NCI-H510A (cell line): Measurements from ENCODE around the gene CILP2.

Experiments
- DNase-seq: peaks from one replicate; lab custom pipeline; 2025; lab: John Stamatoyannopoulos, UW

The CILP2 gene

DNA sequence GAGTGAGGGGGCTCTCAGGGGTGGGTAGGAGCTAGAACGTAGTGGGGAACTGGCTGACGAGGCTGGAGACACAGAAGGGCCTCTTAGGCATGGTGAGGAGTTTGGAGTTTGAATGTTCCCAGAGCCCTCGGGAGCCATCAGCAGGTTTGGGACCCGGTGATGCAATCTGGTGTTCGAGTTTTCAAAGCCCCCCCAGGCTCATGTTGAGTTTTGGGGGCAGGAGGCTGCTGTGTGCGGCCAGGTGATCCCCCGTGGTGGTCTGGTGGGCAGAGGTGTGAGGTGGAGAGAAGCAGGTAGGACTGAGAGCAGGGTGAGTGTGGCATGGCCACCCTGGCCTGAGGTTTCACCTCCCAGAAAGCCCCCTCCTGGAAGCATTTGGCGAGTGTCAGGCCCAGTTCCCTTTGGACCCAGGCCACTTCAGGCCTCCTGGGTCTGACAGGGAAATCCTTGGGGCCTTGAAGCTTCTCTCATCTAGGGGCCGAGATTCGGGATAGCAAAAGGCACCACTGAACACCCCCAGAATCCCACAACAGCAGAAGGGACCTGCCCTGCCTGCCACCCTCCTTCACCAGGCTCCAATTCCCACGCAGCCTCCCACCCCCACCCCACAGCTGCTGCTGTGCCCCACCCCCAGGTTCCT is 8.2 kb upstream of the CILP2 start:
- DNase-seq: no peak

DNA sequence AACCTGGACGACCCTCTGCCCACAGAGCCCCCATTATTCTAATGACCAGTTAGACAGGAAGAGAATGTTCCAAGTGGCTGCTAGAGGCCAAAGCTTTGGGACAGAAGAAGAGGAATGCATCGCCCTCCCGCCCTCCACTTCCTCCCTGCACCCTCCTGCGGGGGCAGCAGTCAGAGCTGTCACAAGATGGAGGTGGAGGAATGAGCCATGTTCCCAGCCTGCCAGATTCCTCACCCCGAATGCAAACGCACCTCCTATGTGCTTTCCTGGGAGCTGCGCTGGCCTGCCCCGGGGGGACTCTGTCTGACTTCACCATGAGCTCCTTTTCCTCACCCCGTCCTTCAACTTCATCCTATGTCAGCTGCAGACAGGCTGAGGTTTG is 7.7 kb upstream of the CILP2 start:
- DNase-seq: no peak

DNA sequence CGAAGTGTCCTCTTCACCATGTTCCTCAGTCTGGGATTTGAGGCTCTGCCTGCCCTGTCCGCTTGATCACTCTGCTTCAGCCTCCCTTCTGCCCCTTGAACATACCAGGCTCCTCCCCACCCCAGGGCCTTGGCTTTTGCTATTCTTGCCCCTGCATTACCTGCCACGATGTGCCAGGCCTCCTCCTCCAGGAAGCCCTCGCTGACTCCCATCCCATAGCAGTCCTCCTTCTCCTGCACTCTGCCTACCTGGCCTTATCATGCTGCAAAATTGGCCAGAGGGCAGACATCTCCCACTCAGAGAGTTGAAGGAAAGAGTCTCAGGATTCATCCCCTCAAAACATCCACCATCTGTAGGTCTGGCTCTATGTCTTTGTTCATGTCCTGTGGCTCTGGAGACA is 7.2 kb upstream of the CILP2 start:
- no peak for DNase-seq

DNA sequence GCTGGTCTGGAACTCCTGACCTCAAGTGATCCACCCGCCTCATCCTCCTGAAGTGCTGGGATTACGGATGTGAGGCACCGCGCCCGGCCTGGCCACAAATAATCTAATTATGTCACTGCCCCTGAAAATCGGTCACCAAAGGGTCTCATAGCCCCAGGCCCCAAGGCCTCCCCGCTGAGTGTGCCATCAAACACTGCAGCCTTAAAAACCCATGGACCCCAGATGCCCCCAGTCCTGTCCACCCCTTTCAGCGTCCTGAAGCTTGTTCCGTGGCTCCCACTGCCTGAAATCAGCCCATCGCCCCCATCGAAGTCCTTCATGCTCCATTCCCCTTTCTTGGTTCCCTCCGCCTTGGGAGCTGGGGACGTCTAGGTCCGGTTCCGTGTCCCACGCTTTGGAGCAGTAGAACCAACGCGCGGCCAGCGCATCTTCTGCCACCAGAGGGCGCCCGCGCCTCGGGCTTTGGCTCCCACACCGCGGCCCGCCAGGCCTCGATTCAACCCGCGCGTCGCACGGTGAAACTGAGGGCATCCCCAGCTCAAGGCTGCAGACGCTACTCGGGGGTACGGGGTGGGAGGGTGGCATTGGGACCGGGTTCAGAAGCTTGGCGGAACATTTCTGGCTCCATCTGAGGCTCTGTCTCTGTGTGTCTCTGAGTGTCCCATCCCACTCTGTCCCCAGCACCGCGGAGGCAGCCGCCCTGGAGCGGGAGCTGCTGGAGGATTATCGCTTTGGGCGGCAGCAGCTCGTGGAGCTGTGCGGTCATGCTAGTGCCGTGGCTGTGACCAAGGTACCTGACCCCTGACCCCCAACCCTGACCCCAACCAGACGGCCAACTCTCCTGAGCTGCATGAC is 5.9 kb upstream of the CILP2 start:
- peak; percentile 54 for DNase-seq

DNA sequence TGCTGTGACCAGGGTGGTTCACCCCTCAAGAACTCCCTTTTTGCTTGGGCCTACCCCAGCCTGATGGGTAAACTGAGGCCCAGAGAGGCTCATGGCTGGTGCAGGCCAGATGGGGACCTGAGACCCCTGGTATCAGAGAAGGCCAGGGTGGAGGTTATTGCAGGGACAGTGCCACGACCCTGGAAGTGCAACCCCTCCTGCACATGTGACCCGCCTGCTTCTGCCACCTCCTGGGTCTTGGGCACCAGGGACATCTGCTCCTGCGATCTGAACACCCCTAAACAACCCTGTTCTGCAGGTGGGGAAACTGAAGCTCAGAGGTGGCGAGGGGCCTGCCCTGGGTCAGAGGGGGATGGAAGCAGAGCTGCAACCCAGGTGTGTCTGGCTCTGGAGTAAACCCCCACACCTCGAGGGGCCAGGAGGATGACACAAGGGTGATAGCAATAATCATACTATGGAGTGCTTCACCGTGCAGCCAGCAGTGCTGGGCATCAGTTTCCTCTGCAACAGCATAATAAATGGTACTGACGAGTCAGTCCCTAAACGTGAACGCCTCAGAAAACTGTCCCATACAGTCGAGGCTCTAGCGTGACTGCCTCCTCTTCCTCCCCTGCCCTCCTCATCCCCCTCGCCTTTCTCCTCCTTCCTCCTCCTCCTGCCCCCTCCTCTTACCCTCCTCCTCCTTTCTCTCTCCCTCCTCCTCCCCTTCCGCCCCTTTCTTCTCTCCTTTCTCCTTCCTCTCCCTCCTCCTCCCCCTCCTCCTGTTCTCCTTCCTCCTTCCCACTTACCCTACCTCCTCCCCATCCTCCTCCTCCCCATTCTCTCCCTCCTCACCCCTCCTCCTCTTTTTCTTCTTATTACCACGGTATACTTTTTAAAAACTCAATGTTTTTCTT is 5.0 kb upstream of the CILP2 start:
- no peak for DNase-seq

DNA sequence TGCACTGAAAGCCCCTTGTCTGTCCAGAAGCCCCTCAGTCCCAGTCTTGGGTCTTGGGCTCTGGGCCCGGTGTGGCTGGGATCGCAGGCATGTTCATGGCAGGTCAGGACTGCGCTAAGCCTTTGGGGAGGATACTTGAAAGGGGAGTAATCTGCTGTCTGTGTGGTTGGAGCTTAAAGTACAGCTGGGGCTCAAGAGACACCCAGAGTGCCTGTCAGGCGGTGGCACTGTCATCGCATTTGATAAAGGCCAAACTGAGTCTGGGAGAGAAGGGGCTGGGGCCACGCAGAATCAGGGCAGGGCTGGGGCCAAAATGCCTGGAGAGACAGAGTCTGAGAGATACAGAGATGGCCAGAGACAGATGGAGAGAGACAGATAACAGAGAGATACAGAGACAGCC is 4.2 kb upstream of the CILP2 start:
- no peak for DNase-seq

DNA sequence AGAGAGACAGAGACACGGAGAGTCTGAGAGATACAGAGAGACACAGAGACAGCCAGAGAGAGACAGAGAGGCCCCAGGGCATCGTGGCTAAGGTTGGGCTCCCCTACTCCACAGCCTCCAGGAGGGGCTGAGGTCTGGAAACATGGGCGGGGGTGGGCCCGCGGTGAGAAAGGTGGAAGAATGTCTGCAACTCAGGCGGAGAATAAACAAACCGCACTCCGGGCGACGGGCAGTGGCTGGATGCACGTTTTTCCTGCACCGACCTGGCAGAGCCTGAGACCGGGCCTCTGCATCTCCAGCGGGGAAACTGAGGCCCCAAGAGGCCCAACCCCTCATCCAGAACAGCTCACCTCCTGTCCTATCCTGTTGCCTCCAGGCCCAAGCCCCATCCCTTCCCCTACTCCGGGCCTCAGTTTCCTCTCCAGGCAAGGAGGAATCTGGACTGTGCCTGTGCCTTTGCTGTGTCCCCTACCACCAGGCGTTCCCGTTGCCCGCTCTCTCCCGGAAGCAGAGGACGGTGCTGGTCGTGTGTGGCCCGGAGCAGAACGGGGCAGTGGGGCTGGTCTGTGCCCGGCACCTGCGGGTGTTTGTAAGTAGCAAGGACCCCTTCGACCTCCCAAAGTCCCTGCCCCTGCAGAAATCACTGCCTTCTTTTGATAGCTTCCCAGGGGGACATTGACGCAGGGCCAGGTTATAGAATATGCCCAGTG is 3.4 kb upstream of the CILP2 start:
- DNase-seq: no peak

DNA sequence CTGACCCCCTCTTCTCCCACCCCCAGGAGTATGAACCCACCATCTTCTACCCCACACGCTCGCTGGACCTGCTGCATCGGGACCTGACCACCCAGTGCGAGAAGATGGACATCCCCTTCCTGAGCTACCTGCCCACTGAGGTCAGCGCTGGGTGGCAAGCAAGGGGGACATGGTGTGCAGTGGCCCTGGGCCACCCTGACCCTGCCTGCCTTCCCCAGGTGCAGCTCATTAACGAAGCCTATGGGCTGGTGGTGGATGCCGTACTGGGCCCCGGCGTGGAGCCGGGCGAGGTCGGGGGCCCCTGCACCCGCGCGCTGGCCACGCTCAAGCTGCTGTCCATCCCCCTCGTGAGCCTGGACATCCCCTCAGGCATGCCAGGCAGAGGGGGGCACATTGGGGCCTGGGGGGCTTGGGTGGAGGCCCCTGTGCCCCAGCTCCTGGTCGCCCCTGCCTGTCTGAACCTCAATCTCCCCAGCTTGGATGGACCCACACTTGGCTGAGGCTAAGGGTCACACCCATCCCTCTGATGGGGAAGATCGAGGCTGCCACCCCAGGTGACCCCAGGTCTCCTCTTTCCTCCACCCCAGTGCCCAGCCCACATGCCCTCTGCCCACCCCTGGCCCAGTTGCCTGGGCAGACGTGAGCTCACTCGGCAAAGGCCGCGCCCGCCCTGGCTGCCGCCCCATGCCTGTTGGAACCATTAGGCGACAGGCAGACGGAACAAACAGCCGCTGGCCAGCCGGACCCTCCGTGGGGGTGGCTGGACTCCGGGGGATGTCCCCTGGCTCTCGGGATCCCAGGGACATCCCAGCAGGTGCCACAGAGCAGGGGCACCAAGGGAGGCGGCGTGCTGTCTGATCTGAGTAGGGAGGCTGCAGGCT is 2.5 kb upstream of the CILP2 start:
- no peak for DNase-seq

DNA sequence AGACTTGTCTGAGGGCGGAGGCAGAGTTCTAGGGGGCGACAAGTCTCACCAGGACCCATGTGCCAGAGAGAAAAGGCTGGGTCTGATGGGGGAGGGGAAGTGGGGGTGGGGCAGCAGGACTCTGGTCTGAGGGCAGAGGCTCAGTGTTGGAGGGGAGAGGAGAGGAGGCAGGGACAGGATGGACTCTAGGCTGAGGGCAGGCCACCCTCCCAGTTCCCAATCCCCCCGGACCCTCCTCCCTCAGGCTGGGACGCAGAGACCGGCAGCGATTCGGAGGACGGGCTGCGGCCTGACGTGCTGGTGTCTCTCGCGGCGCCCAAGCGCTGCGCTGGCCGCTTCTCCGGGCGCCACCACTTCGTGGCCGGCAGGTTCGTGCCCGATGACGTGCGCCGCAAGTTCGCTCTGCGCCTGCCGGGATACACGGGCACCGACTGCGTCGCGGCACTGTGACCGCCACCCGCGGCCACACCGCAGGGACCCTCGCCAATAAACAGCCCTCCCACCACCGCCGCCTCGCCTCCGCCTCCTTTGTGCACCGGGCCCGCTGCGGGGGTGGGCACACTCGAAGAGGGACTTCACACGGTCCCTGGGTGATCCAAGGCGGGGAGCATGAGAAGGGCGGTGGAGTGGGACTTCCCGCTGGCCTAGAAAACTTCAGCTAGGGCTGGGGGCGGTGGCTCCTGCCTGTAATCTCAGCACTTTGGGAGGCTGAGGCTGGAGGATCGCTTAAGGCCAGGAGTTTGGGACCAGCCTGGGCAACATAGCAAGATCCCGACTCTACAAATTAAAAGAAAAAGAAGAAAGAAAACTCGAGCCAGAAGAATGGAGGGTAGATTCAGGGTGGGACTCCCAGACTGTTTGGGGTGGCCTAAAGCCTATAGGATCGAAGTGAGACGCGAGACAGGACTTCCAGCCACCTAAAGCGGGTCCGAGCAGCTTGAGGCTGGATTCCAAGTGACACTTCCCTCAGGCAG is 703 bp upstream of the CILP2 start:
- no peak for DNase-seq

DNA sequence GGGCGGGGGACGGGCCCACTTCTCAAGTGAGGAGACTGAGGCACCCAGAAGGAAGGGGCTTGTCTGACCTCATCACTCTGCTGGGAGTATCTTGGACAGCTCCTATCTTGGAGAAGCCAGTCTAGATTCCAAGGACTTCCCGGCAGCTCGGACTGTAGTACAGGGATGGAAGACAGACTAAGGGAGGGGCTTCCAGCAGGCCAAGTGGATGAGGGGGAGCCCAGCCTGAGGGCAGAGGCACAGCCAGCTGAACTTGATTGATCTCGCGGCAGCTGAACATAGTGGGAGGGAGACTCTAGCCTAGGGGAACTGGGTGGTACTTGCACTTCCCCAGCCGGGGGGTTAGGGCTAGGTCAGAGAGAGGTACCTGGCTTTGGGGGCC is 711 bp downstream of the CILP2 start:
- no peak for DNase-seq

DNA sequence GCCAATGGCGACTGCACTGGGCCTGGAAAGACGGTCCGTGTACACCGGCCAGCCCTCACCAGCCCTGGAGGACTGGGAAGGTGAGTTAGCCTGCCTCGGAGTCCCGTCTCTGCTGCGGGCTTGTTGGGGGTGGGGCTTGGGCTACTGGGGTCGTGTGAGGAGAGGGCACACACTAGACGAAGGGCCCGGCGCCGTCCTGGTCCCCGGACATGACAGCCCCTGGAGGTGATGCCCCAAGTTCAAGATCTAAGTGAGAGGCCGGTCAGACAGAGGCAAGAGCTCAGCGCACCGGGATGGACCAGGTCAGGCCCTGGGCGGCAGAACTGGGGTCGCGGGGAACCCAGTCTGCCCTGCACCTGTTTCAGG is 1.6 kb downstream of the CILP2 start:
- no peak for DNase-seq

DNA sequence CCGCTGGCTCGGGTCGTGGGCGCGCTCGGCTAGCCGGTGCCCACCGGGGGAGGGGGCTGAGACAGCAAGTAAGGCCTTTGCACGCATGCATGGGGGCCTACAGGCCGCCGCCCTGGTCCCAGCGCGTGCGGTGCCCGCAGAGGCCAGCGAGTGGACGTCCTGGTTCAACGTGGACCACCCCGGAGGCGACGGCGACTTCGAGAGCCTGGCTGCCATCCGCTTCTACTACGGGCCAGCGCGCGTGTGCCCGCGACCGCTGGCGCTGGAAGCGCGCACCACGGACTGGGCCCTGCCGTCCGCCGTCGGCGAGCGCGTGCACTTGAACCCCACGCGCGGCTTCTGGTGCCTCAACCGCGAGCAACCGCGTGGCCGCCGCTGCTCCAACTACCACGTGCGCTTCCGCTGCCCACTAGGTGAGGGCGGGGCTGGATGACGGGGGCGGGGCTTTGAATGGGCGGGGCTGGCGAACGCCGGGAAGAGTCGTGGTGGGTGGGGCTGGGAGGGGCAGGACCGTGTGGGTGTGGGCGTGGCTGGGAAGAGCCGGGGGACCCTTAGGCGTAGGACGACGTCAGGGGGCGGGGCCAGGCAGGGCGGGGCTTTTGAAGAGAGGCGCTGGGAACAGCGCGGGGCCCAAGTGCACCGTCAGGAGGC is 2.1 kb downstream of the CILP2 start:
- no peak for DNase-seq

DNA sequence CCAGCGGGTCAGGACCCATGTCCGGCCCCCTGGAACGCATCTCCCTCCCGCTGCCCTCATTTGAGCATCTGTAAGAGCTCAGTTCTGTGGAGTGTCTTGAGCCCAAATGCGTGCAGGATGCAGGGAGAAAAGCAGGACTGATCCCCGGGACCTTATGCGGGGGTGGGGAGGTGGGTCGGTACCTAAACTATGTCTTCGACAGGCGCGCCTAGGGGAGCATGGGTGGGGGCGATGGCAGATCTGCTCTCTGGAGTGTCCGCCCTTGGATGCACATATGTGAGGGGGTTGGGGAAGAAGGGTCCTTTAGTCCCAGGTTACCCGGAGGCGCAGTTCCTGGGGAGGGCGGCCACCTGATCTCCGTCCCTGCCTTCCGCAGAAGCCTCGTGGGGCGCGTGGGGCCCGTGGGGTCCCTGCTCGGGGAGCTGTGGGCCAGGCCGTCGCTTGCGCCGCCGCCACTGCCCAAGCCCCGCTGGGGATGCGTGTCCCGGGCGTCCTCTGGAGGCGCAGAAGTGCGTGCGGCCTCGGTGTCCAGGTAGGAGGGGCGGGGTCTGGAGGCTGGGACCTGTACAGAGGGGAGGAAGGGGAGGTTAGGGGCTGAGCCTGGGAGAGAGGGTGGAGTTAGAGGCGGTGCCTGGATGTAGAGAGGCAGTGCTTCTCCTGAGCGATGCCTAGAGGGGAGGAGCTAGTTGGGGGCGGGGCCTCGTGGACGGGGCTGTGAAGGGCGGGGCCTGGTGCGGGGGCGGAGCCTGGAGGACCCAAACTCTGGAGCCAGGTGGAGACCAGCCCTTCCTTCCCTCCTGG is 2.9 kb downstream of the CILP2 start:
- DNase-seq: no peak

DNA sequence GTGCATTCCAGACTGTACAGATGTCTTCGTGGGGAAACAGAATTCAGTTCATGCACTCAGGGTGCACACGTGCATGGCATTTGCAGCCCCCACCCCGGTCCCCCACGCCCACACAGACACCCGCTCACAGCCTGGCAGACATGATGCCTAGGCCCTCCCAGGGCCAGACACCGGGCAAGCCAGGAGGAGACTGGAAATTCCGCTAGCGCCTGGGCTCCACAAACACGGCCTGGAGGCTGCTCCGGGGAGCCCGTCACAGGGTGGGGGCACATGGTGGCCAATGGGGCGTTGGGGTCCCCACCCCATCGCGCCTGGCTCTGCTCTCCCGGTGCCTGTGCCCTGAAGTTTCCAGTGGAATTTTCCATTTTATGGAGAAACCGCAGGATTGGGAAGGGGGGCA is 3.6 kb downstream of the CILP2 start:
- DNase-seq: no peak

DNA sequence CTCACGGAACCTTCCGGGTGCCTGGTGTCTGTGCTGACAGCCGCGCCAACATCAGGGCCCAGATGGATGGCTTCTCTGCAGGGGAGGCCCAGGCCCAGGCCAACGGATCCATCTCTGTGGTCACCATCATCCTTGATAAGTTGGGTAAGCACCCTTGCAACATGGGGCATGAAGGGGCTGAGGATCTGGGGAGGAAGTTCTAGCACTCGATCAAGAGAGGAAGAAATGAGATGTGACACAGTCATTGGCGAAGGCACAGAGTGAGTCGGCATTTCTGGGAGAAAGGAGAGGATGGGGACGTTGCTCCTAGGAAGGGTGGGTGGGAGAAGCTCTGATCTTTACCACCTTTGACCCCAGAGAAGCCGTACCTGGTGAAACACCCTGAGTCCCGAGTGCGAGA is 4.4 kb downstream of the CILP2 start:
- DNase-seq: no peak

DNA sequence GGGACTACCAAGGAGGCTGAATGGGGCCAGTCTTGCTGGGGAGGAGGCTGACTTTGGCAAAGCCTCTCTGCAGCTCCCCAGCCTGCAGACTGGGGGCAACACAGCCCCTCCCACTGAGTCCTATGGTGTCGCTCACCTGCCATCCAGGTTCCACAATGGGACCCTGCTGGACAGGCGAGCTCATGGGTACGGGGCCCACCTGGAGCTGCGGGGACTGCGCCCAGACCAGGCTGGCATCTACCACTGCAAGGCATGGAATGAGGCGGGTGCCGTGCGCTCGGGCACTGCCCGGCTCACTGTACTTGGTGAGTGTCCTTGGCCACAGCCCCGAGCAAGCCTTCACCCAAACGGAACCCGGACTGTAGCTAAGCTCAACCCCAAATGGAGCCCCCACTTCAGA is 5.0 kb downstream of the CILP2 start:
- no peak for DNase-seq

DNA sequence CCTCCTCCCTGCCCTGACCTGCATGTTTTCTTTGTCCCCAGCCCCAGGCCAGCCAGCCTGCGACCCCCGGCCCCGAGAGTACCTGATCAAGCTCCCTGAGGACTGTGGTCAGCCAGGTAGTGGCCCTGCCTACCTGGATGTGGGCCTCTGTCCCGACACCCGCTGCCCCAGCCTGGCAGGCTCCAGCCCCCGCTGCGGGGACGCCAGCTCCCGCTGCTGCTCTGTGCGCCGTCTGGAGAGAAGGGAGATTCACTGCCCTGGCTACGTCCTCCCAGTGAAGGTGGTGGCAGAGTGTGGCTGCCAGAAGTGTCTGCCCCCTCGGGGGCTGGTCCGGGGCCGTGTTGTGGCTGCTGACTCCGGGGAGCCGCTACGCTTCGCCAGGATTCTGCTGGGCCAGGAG is 5.6 kb downstream of the CILP2 start:
- DNase-seq: no peak

DNA sequence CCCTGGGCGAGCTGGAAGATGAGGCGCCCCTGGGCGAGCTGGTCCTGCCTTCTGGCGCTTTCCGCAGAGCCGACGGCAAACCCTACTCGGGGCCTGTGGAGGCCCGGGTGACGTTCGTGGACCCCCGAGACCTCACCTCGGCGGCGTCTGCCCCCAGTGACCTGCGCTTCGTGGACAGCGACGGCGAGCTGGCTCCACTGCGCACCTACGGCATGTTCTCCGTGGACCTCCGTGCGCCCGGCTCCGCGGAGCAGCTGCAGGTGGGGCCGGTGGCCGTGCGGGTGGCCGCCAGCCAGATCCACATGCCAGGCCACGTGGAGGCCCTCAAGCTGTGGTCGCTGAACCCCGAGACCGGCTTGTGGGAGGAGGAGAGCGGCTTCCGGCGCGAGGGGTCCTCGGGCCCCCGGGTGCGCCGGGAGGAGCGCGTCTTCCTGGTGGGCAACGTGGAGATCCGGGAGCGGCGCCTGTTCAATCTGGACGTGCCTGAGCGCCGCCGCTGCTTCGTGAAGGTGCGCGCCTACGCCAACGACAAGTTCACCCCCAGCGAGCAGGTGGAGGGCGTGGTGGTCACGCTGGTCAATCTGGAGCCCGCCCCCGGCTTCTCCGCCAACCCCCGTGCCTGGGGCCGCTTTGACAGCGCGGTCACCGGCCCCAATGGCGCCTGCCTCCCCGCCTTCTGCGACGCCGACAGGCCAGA is 6.3 kb downstream of the CILP2 start:
- DNase-seq: no peak
